K562 (cell line): ENCODE data around the gene XRN1. TPM values are rescaled to one million over a fixed set of nuclear protein-coding genes. Genes with fewer than 3 reads are reported as not detected.

ENCODE experiments used
- ATAC-seq: fragments of 200-7000 bp; cut with Tn5 transposase; 3 replicates; pipeline ENCODE4 v1.9.1; 2020; ENCODE audit warnings: moderate library complexity
- BruUV-seq: library from RNA; stranded (reverse); fragments of 400-500 nt; replicated peaks from 2 replicates; lab custom pipeline; 2021; lab: Mats Ljungman, UMichigan
- CTCF ChIA-PET: fragments of 300-600 bp; formaldehyde crosslinking; extraction: SDS; loops from one replicate; lab custom pipeline; 2021; ENCODE audit warnings: low intra/inter-chr PET ratio; lab: Yijun Ruan, JAX
- POLR2A ChIA-PET: fragments of 300-600, 350-650 bp; sonication (Branson Sonifier 250); formaldehyde crosslinking; extraction: SDS; loops from one replicate; lab custom pipeline; 2021; ENCODE audit warnings: antibody characterized with exemption, inconsistent platforms; lab: Yijun Ruan, JAX
- DNase-seq, 4 experiments: peaks; one replicate each; pipeline versions ENCODE4 v3.0.0 to v3.0.0-alpha.2; 2011 to 2018; ENCODE audit warnings: low spot score in 3 of 4, mixed read lengths in 3 of 4; ENCODE audit errors: extremely low read depth in 1 of 4
- FAIRE-seq: peaks from 2 replicates; lab custom pipeline; 2011; peaks lifted over from hg19 to GRCh38; lab: Jason Lieb, UNC
- H2AFZ ChIP-seq: 2 replicates; pipeline ENCODE4 v1.6.0; 2011; ENCODE audit warnings: low read depth, low read length, control low read depth, inconsistent platforms
- H3K27ac ChIP-seq: fragments of 200-600 bp; 3 replicates; pipeline ENCODE4 v1.8.0; 2011; ENCODE audit warnings: low read depth, mild to moderate bottlenecking, control low read depth, inconsistent platforms, low read length, moderate library complexity, mixed read lengths; ENCODE audit errors: extremely low read depth
- H3K27me3 ChIP-seq, 2 experiments: fragments of 300-600 bp in 1 of 2; 2 replicates in 1 of 2; 3 replicates in 1 of 2; pipeline versions ENCODE4 v1.6.0 to v1.8.0; 2011; ENCODE audit warnings: inconsistent platforms in 2 of 2, low read length in 2 of 2, mild to moderate bottlenecking in 1 of 2, mixed read lengths in 1 of 2, moderate library complexity in 1 of 2; ENCODE audit not compliant: control insufficient read depth in 2 of 2, insufficient read depth in 2 of 2
- H3K36me3 ChIP-seq: fragments of 300-600 bp; 3 replicates; pipeline ENCODE4 v1.8.0; 2011; ENCODE audit warnings: mild to moderate bottlenecking, low read length, inconsistent platforms; ENCODE audit not compliant: control insufficient read depth, insufficient read depth
- H3K4me1 ChIP-seq, 2 experiments: fragments of 200-600 bp in 1 of 2; replicated peaks in 1 of 2; 2 replicates in 1 of 2; 3 replicates in 1 of 2; pipeline versions ENCODE4 v1.5.1 to v1.8.0; 2011; ENCODE audit warnings: inconsistent platforms in 2 of 2, low read length in 2 of 2, mild to moderate bottlenecking in 1 of 2, mixed read lengths in 1 of 2, moderate library complexity in 1 of 2; ENCODE audit not compliant: control insufficient read depth in 2 of 2, insufficient read depth in 2 of 2
- H3K4me2 ChIP-seq: 2 replicates; pipeline ENCODE4 v1.6.1; 2011; ENCODE audit warnings: low read length, control low read depth, inconsistent platforms, mixed read lengths; ENCODE audit not compliant: insufficient read depth
- H3K4me3 ChIP-seq: fragments of 200-600 bp; sonication (generic), shearing (Covaris generic); 2 replicates; pipeline ENCODE4 v1.5.1; 2016; ENCODE audit warnings: control low read depth, inconsistent platforms
- H3K79me2 ChIP-seq: fragments of 200-600 bp; 3 replicates; pipeline ENCODE4 v1.8.0; 2011; ENCODE audit warnings: low read length, inconsistent platforms; ENCODE audit not compliant: control insufficient read depth, insufficient read depth
- H3K9ac ChIP-seq, 2 experiments: 2 replicates each; pipeline versions ENCODE4 v1.6.0 to v1.6.1; 2011; ENCODE audit warnings: low read depth in 2 of 2, low read length in 2 of 2, control low read depth in 1 of 2, inconsistent platforms in 1 of 2, mild to moderate bottlenecking in 1 of 2, mixed read lengths in 1 of 2; ENCODE audit not compliant: insufficient read depth in 1 of 2
- H3K9me1 ChIP-seq: one replicate; pipeline ENCODE4 v1.6.0; 2011; ENCODE audit warnings: inconsistent platforms, mild to moderate bottlenecking, low read length, moderate library complexity; ENCODE audit not compliant: control insufficient read depth, insufficient read depth
- H3K9me3 ChIP-seq: replicated peaks from 2 replicates; pipeline ENCODE4 v1.5.1; 2011; ENCODE audit warnings: low read depth, low read length, inconsistent platforms; ENCODE audit not compliant: control insufficient read depth, insufficient read depth
- H4K20me1 ChIP-seq: replicated peaks from 2 replicates; pipeline ENCODE4 v1.6.1; 2011; ENCODE audit warnings: low read length, inconsistent platforms, mixed read lengths; ENCODE audit not compliant: control insufficient read depth, insufficient read depth
- ATF3 ChIP-seq, 2 experiments: fragments of 450-650 bp in 1 of 2; sonication (generic) in 1 of 2; formaldehyde crosslinking in 1 of 2; IDR thresholded peaks in 1 of 2; conservative IDR thresholded peaks in 1 of 2; 2 replicates each; pipeline versions ENCODE4 v1.6.1 to v1.8.1; 2016 to 2023; ENCODE audit warnings: mild to moderate bottlenecking in 2 of 2, moderate library complexity in 2 of 2, inconsistent platforms in 1 of 2, missing genetic modification reagents in 1 of 2
- ESRRB ChIP-seq: fragments of 250-450 bp; sonication (Bioruptor Pico); IDR thresholded peaks from 2 replicates; pipeline ENCODE4 v1.5.0; 2020; ENCODE audit warnings: mild to moderate bottlenecking, moderate library complexity, borderline replicate concordance
- SRSF9 ChIP-seq: fragments of 200-400 bp; formaldehyde crosslinking; IDR thresholded peaks from 2 replicates; pipeline ENCODE4 v1.6.1; 2017; ENCODE audit warnings: low read depth, low read length, borderline replicate concordance
- TAF7 ChIP-seq: fragments of 450-650 bp; IDR thresholded peaks from 2 replicates; pipeline ENCODE4 v1.6.1; 2016; ENCODE audit warnings: missing genetic modification characterization, missing compliant biosample characterization
- ZFX ChIP-seq: sonication (generic); formaldehyde crosslinking; IDR thresholded peaks from 2 replicates; pipeline ENCODE4 v1.8.0; 2022; ENCODE audit warnings: mild to moderate bottlenecking, missing genetic modification reagents, moderate library complexity
- ZNF277 ChIP-seq: fragments of 250-450 bp; sonication (Bioruptor Pico); IDR thresholded peaks from 2 replicates; pipeline ENCODE4 v1.8.0; 2022; ENCODE audit warnings: inconsistent platforms, mild to moderate bottlenecking, moderate library complexity, borderline replicate concordance
- WGBS: fragments of 100-300 bp; shearing (Covaris generic); methylation state at CpG from one replicate; pipeline ENCODE4 v1.1.6; 2016; ENCODE audit warnings: low coverage, mixed read lengths; ENCODE audit not compliant: insufficient coverage; ENCODE audit errors: missing lambda C conversion rate; 5-methylcytosine and 5-hydroxymethylcytosine counted together
- in situ Hi-C: fragments of 300-500 bp; cut with MboI; formaldehyde crosslinking; loops from 4 replicates; pipeline ENCODE4 v1.15.0; 2018; ENCODE audit warnings: inconsistent platforms, mixed read lengths
- intact Hi-C: fragments of 100-400 bp; cut with micrococcal nuclease; formaldehyde crosslinking; loops from 2 replicates; pipeline ENCODE4 v1.14.2; 2022
- polyA plus RNA-seq, 8 experiments: library from polyadenylated mRNA; depleted of rRNA in 4 of 8; stranded (reverse) in 5 of 8; unstranded in 3 of 8; fragments of >200 nt; fragmentation: Nextera tagmentation in 2 of 8; fragmentation: Illumina TruSeq in 1 of 8; extraction: Ambion mirVana in 2 of 8; extraction: Trizol in 1 of 8; gene quantifications; 2 replicates each; pipeline versions ENCODE4 v1.2.1 to v1.2.3, GENCODE V29; 2011 to 2014; ENCODE audit warnings: inconsistent platforms in 1 of 8, missing spikeins in 1 of 8
- total RNA-seq, 7 experiments: library from RNA; depleted of rRNA in 6 of 7; stranded (reverse); fragments of >200 nt in 6 of 7; fragmentation: Illumina TruSeq in 2 of 7; extraction: Trizol in 2 of 7; gene quantifications; 2 replicates each; pipeline versions ENCODE4 v1.2.1 to v1.2.3, GENCODE V29; 2011 to 2021; ENCODE audit warnings: low replicate concordance in 1 of 7

The XRN1 gene
- total and polyA plus RNA-seq, 9 of the 15 experiments (the other 6 are each of a cell fraction or from before 2014, with no cell fraction given): 3.1 to 28.4 (median 17.2) TPM

- Histone ChIP-seq H3K9me3 (no peaks in the 10 kb centered on the region), H3K4me1 (peaks cover 4 to 6% of the 10 kb centered on the region in 2 experiments; a peak in 3 of 5 replicates), H3K36me3 (peaks cover 13% of the 10 kb centered on the region; the same call in 2 of the 3 replicates), H2AFZ (no peak overlapping the region), H3K9me1 (no peaks in the 10 kb centered on the region), H3K4me3 (no peak overlapping the region), H4K20me1 (no peaks in the 10 kb centered on the region), H3K27ac (no peak overlapping the region)
- BruUV-seq: no TSS peak
- no peak for FAIRE-seq
- CTCF ChIA-PET: no interaction called here
- intact Hi-C loops: no loop called here
- POLR2A ChIA-PET: no interaction called here
- no peak for TF ChIP-seq TAF7 (tag)
- TF ChIP-seq SRSF9: no peak
- no peak for TF ChIP-seq ZNF277 (CRISPR knock-in tag)
- TF ChIP-seq, all 486 proteins: peak for 0
- no peak for ATAC-seq
- no peak for DNase-seq
- Histone ChIP-seq H3K79me2 (peaks cover 81% of the 10 kb centered on the region), H3K9ac (no peak overlapping the region), H3K27me3 (no peaks in the 10 kb centered on the region), H3K4me2 (no peak overlapping the region)
- in situ Hi-C loops: no loop called here
These were observed 10.8 kb downstream of the XRN1 start for GRCh38 chr3:142436951-142437585.

- Histone ChIP-seq H3K27ac (no peak overlapping the region), H3K27me3 (no peaks in the 10 kb centered on the region), H3K4me2 (no peak overlapping the region), H4K20me1 (no peaks in the 10 kb centered on the region), H3K36me3 (peaks cover 31% of the 10 kb centered on the region), H3K79me2 (peaks cover 60% of the 10 kb centered on the region), H3K9me3 (no peaks in the 10 kb centered on the region), H3K4me3 (no peak overlapping the region), H3K9me1 (no peaks in the 10 kb centered on the region), H3K9ac (no peak overlapping the region), H2AFZ (no peak overlapping the region), H3K4me1 (peaks cover 0 to 3% of the 10 kb centered on the region in 2 experiments; a peak in 3 of 5 replicates)
- ChIA-PET POLR2A (no interaction called here), CTCF (no interaction called here)
- 68% methylated on average over 3 of the region's 4 CpGs for WGBS
- FAIRE-seq (no peak), DNase-seq (no peak), ATAC-seq (no peak)
- in situ Hi-C loops: no loop called here
- no TSS peak for BruUV-seq
- TF ChIP-seq ZFX: no peak
- TF ChIP-seq ESRRB: no peak
- TF ChIP-seq ATF3 (IDR thresholded peaks at IDR 0.05): peak; percentile 78
- no peak for TF ChIP-seq ATF3 (CRISPR knock-in tag; conservative IDR thresholded peaks at IDR 0.05)
- intact Hi-C loops: no loop called here
These were observed 13.3 kb downstream of the XRN1 start for GRCh38 chr3:142434503-142434902.
